GM19023 (cell line): Measurements from ENCODE around the gene MARCHF7.
"Not testable (repeated sequence)": the region's sequence is repeated elsewhere in the genome, so short reads cannot be mapped to it uniquely, and the experiment has no call there.

Experiments used
- ATAC-seq: cut with Tn5 transposase; IDR thresholded peaks from one replicate; pipeline ENCODE4 v1.9.1; 2021; ENCODE audit warnings: mild to moderate bottlenecking, moderate library complexity; ENCODE audit not compliant: unreplicated experiment

MARCHF7 gene, protein sequence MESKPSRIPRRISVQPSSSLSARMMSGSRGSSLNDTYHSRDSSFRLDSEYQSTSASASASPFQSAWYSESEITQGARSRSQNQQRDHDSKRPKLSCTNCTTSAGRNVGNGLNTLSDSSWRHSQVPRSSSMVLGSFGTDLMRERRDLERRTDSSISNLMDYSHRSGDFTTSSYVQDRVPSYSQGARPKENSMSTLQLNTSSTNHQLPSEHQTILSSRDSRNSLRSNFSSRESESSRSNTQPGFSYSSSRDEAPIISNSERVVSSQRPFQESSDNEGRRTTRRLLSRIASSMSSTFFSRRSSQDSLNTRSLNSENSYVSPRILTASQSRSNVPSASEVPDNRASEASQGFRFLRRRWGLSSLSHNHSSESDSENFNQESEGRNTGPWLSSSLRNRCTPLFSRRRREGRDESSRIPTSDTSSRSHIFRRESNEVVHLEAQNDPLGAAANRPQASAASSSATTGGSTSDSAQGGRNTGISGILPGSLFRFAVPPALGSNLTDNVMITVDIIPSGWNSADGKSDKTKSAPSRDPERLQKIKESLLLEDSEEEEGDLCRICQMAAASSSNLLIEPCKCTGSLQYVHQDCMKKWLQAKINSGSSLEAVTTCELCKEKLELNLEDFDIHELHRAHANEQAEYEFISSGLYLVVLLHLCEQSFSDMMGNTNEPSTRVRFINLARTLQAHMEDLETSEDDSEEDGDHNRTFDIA

DNA sequence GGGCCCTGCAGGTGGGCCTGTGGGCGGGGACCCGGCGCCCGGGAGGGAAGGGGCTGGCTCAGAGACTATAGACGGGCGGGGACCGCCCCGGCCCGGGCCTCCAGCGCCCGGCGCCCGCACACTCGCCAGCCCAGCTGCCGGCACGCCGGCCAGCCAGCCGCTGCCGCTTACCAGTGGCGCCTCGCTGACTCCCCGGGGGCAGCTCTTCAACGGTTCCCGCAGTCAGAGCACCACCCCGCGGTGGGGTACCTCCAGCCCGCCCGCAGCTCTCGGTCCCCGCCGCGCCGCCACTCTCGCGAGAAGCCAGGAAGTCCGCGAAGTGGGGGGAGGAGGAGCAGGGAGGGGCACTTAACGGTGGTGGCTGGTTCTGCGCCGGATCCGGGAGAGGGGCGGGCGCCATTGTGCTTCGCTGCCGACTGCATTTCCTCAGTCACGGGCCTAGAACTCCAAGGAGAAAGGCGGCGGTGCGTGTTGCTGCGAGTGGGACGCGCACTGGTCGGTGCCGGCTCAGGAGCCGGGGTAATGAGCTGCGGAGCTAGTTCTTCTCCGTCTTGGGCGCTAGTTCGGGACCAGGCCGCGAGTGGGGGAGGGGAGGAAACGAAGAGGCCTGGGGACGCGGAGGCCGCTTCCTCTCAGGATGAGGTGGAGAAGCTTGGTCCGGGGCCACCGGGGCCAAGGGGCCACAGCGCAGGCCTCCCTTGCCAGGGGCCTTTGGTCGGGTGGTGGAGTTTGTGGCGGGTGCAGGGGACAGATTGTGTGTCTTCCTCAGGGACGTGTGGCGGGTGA lies at the start of gene MARCHF7:
MARCHF7 (plus strand) TSS at position 364 of the 786 bp plus-strand sequence. CDS start 16,517 bp downstream, outside the sequence.
- peak; percentile 95 for ATAC-seq

DNA sequence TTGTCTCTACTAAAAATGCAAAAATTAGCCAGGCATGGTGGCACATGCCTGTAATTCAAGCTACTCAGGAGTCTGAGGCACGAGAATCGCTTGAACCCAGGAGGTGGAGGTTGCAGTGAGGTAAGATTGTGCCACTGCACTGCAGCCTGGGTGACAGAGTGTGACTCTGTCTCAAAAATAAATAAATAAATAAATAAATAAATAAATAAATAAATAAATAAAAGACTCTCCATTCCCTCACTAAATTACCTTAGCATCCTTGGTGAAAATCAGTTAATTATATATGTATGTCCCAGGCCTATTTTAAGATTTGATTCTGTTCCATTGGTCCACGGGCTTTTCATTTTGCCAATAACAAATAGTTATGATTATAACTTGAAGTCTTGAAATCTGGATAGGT lies 44.9 kb upstream of the MARCHF7 start:
- not testable (repeated sequence) for ATAC-seq

DNA sequence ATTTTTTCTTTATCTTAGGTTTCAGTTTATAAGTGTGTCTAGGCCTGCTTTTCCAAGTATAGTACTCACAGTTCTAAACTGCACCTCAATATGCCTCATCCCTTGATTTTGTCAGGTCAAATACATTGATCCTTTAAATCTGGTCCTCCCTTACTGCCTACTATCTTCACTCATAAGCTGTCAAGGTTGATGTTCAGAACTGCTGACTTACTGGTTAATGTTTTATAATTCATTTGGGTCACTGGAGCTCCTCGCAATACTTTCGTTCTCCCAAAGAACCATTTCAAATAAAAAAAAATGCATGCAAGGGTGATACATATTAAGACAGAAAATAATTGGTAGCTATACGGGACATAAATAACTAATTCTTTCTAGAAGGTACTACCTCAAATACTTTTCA lies 41.3 kb upstream of the MARCHF7 start:
- ATAC-seq = no peak

DNA sequence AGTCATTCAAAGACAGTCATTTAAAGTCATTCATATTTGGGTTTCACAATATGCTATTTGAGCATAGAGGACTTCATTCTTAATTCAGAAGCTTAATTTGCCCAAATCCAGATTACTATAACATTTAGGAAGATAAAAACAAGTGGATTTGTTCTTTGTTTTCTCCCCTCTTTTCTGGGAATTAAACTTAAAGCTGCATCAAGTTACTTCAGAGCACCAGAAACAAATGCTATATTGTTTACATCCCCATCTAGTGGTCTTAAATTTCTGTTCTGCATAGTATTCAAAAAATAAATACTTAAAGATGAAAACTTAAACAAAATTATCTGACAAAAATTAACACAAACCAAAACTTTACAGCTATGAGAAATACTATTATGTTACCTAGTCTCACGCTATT lies 34.7 kb upstream of the MARCHF7 start:
- ATAC-seq = no peak

DNA sequence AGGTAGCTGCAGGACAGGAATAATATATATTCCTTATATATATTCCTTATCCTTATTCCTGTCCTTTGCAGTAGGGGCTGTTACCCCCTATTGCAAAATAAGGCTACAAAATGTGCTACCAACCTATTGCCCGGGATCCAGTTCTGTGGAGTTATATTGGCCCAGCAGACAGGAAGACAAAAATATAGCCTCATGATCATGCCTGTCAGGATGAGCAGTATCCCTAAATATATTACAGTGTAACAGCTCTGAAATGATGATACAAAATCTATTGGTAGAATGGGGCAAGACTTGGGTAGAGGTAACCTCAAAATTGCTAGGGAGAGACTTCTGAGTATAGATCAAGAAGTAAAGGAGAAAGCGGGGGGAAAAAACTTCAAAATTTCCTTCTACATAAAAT lies 31.6 kb upstream of the MARCHF7 start:
- ATAC-seq = no peak

DNA sequence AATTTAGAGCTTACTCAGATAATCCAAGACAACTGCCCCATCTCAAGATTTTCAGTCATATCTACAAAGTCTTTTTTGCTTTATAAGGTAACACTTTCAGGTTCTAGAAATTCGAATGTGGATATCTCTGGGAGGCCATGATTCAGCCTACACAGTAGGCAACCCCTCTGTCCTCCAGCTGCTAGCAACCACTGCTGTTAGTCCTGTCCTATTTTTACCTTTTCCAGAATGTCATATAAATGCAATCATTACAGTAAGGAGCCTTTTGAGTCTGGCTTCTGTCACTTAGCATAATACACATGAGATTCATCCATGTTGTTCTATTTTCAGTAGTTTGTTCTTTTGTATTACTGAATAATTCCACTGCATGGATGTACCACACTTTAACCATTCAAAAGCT lies 28.5 kb upstream of the MARCHF7 start:
- ATAC-seq = no peak

DNA sequence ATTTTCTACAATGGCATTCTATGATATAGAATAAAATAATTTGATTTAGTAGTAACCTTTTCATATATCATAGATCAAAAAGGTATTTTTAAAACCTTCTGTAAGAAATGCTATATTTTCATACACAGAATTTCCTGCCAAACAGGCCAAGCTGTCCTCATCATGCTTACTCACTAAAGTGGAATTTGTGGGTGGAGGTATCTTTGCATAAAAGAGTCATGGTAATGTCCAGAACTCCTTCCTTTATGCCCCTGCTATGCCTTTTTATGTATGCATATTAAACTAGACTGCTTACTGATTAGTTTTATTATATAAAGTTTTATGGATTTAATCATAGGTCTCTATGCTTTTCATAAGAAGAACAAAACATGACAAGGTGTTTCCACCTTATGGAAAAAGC lies 27.5 kb upstream of the MARCHF7 start:
- ATAC-seq = no peak

DNA sequence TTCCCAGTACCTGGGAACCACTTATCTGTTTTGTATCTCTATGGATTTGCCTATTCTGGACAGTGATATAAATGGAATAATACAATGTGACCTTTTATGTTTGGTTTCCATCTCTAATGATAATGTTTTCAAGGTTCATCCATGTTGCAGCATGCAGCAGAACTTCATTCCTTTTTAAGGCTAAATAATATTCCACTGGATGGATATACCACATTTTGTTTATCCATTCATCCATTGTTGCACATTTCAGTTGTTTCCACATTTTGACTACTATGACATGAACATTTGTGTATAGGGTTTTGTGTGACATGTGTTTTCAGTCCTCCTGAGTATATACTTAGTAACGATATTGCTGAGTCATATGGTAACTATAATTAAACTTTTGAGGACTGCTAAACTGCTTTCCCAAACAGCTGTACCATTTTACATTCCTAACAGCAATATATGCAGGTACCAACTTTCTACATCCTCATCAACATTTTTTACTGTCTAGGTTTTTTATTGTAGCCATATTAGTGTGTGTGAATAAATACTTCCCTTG lies 17.7 kb upstream of the MARCHF7 start:
- no peak for ATAC-seq

DNA sequence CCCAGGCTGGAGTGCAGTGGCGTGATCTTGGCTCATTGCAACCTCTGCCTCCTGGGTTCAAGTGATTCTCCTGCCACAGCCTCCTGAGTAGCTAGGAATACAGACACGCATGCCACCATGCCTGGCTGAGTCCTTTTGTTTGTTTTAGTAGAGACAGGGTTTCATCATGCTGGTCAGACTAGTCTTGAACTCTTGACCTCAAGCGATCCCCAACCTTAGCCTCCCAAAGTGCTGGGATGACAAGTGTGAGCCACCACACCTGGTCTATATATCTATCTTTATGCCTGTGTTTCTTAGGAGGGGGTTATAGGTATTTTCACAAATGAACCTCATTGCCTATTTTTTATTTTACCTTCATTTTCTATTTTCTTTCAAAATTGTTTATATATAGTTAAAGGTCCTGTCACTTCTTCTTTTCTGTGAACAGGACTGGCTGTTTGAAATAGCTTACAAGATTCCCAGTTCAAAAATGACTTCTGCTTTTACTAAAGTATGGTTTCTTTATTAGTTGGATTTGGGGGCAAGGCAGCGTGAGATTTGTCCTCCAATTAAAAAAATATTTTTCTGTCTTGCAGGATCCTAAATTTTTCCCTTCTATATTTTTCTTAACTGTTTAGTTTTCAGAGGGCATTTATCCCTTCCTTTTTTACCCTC lies 16.4 kb upstream of the MARCHF7 start:
- ATAC-seq = no peak

DNA sequence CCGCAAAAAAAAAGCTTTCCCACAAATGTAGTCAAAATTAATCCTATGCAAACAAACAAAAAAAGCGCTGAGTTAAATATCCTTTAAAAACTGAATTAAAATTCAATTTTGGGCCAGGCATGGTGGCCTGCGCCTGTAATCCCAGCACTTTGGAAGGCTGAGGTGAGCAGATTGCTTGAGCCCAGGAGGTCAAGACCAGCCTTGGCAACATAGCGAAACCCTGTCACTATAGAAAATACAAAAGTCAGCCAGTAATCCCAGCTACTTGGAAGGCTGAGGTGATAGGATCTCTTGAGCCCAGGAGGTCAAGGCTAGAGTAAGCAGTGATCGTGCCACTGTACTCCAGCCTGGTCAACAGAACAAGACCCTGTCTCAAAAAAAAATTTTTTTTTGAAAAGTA lies 8.8 kb upstream of the MARCHF7 start:
- no peak for ATAC-seq

DNA sequence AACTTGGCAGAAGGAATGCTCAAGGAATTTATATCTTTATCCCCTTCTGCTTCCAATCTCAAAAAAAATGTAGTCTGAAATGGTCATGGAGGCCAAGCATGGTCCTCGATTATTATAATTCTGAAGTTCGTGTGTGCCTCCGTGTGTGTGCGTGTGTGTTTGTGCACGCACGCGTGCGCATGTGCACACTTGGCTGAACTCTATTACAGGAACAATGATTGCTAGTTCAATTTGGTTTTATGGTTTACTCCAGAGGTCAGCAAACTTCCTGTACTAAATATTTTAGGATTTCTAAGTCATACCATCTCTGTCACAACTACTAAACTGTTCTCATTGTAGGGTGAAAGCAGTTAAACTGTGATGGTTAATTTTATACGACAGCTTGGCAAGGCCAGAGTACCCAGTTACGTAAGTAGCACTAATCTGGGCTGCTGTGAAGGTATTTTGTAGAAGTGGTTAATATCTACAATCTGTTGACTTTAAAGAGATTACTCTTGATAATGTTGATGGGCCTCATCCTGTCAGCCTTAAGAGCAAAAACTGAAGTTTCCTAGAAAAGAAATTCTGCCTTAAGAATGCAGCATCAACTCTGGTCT lies 5.8 kb upstream of the MARCHF7 start:
- no peak for ATAC-seq

DNA sequence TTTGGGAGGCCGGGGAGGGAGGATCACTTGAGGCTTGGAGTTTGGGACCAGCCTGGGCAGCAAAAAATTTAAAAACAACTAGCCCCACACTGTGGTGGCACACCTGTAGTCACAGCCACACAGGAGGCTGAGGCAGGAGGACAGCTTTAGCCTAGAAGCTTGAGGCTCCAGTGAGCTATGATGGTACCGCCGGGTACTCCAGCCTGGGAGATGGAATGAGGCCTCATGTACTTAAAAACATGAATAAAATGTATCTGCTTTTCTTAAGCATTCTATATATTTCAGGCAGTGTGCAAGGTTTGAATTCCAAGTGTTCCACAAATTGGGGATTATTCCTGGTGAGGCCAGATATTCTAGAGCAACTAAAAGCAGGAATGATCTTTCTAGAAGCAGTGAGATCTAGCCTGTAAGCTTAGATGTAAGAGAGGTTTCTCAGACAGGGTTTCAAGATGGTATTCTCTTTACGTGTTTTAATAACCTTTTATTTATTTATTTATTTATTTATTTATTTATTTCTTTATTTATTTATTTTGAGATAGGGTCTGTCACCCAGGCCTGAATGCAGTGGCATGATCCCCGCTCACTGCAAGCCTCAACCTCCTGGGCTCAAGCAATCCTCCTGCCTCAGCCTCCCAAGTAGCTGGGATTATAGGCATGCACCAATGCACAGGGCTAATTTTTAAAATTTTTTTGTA lies 4.1 kb upstream of the MARCHF7 start:
- no peak for ATAC-seq

DNA sequence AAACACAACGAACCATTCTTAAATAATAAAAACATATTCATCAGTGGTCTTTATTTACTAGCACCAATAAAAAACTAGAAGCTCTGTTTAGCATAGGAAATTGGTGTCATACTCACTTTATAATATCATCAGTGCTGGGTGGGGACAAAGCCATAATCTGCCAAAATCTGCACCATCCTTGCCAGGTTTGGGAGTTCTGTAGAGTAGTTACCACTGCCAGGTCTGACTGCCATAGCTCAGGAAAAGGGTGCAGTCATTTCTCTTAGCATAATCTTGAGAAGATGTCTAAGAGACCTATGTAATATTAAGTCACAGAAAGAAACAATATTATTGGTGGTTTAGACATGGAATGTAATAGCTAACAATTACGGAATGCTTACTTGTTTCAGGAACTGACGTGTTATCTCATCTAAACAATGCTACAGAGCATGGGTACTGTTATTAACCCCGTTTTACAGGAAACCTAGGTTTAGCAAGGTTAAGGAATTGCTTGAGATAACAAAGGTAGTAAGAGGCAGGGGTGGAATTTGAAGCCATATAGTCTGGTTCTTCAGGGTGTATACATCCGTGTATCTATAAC lies 1.6 kb upstream of the MARCHF7 start:
- no peak for ATAC-seq

DNA sequence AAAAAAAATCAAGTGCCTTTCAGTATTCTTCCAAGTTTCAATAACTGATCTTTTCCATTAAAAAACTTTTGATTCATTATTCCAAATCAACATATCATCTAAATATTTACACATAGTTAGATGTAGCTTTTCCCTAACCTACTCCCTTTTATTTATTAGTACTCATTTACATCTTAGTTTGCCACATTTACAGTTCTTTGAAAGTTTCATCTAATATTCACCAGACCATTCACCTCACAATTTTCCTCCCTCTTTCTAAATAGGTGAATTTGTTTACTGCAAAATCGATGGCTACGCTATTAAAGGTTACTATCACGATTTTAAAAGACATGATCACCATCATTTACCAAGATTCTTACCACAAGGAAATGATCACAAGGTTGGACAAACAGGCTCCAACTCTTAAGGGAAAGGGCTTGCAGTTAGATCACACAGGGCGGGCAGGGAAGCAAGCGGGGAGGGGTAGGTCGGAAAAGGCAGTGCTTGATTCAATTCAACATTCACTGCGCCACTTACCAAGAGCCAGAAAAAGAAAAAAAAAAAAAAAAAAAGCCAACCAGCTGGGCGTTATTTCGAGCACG lies 654 bp upstream of the MARCHF7 start:
- ATAC-seq = no peak

DNA sequence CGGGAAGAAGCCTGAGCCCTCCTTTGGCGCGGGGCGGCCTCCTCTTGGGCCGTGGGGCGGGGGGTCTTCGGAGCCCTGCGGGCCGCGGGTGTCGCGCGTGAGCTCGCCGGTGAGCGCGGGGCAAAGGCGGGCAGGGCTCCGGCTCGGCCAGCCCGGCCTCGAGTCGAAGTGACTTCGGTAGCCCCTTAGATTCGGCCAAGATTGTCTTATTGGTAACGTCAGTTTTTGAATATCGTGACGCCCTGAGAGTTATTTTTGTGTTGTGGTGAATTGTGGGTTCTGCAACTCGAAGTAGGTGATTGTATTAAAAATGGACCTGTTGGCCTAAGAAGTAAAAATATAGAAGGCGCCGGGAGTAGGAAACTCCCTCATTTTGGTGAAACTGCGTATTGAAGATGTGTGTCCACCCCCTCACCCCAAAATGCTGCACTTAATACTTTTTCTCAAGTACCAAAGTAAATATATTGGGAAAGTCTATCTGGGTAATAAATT lies 669 bp downstream of the MARCHF7 start:
- ATAC-seq = peak; percentile 10

DNA sequence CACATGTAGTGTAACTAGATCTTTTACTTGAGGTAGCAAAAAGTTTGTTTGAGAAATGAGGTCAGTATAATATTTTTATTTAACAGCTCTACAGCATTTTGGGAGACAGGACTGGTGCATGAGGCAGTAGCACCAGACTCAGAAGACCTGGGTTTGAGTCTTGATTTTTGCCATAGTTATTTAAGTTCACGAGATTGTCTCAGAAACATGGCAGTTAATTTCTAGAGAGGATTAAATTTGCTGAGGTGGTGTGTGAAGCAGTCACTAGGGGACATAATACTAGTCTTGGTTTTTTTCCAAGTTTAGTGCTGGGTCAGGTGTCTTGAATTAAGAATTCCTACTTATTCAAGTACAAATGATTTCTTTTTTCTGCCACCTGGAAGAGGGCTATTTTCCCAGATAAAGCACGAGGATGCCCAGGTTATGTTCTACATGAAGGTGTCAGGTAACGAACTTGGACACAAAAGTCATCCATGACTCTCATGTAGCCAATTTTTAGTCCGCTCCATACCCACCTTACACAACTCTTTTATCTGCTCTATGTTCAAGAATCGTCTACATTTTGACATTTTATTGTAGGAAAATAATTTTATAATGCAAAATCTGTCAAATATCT lies 1.4 kb downstream of the MARCHF7 start:
- no peak for ATAC-seq

DNA sequence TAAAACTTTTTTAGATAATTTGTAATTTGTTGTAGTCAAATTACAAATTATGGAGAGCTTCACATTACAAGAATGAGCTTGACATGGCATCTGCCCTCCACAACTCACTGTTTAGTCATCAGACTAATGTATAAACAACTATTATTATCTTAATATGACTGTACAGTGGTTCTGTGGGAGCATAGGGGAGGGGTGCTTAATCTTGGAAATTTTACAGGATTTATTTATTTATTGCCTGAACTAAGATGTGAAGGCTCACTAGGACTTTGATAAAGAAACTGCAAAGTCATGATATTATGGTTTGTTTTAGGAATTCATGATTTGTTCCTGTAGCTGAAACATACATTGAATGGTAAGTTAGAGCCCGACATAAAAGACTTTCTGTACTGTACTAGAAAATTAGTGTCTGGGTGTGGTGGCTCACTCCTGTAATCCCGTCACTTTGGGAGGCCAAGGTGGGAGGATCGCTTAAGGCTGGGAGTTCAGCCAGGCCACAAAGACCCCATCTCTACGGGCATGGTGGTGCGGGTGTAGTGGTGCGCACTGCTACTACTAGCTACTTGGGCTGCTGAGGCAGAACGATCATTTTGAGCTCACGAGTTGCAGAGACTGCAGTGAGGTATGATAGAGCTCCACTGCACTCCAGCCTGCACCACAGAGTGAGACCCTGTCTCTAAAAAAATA lies 2.1 kb downstream of the MARCHF7 start:
- no peak for ATAC-seq

DNA sequence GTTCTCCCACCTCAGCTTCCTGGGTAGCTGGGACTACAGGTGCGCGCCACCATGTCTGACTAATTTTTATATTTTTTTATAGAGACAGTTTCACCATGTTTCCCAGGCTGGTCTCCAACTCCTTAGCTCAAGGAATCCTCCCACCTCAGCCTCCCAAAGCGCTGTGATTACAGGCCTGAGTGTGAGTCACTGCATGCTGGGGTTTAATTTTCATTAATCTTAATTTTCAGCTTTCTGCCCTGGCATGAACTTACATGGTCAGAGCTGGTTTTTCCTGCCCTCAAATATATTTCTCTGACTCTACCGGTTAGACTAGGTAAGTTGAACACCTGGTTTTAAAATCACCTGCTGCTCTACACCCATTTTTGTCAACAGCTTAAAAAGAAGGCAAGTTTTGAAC lies 3.1 kb downstream of the MARCHF7 start:
- ATAC-seq = no peak
